Measurements from ENCODE around the gene MUC6.

Gene MUC6

GRCh38 chr11:1054143-1055108 lies 17.9 kb upstream of the MUC6 start:
- no peaks in the 10 kb centered on the region for H3K36me3 Mint-ChIP-seq (ENCODE audit: low read depth)
- H3K9me3 Mint-ChIP-seq, result no peaks in the 10 kb centered on the region
- H3K4me3 Mint-ChIP-seq, result no peak overlapping the region
- TF ChIP-seq CTCF (IDR thresholded peaks at IDR 0.05), result no peak
- peak; percentile 7 for DNase-seq
- H3K27me3 Mint-ChIP-seq (ENCODE audit: low read depth, poor library complexity), result peaks cover 10% of the 10 kb centered on the region
- H3K4me1 Mint-ChIP-seq, result peaks cover 32% of the 10 kb centered on the region
- H3K27ac Mint-ChIP-seq, result no peak overlapping the region

GRCh38 chr11:1053121-1053901 lies 16.8 kb upstream of the MUC6 start:
- TF ChIP-seq CTCF (IDR thresholded peaks at IDR 0.05), result no peak
- DNase-seq, result peak; percentile 10
- no peak overlapping the region for H3K27ac Mint-ChIP-seq
- peaks cover 27% of the 10 kb centered on the region for H3K4me1 Mint-ChIP-seq
- no peak overlapping the region for H3K4me3 Mint-ChIP-seq
- no peaks in the 10 kb centered on the region for H3K36me3 Mint-ChIP-seq (ENCODE audit: low read depth)
- H3K27me3 Mint-ChIP-seq (ENCODE audit: low read depth, poor library complexity), result peaks cover 14% of the 10 kb centered on the region
- H3K9me3 Mint-ChIP-seq, result no peaks in the 10 kb centered on the region

- H3K27me3 Mint-ChIP-seq (ENCODE audit: low read depth, poor library complexity), result peaks cover 21% of the 10 kb centered on the region
- no peak overlapping the region for H3K4me3 Mint-ChIP-seq
- DNase-seq, result peak; percentile 3
- no peak overlapping the region for H3K27ac Mint-ChIP-seq
- H3K36me3 Mint-ChIP-seq (ENCODE audit: low read depth), result no peaks in the 10 kb centered on the region
- peaks cover 24% of the 10 kb centered on the region for H3K4me1 Mint-ChIP-seq
- TF ChIP-seq CTCF (IDR thresholded peaks at IDR 0.05), result no peak
- H3K9me3 Mint-ChIP-seq, result no peaks in the 10 kb centered on the region
These were observed 15.9 kb upstream of the MUC6 start for GRCh38 chr11:1052133-1053011.

- Mint-ChIP-seq H3K4me1 (peaks cover 18% of the 10 kb centered on the region), H3K9me3 (peaks cover 4% of the 10 kb centered on the region), H3K4me3 (no peak overlapping the region), H3K27ac (no peak overlapping the region), H3K36me3 (ENCODE audit: low read depth) (no peaks in the 10 kb centered on the region), H3K27me3 (ENCODE audit: low read depth, poor library complexity) (peaks cover 25% of the 10 kb centered on the region)
- peak; percentile 2 for DNase-seq
- TF ChIP-seq CTCF (IDR thresholded peaks at IDR 0.05), result no peak
These were observed 15.0 kb upstream of the MUC6 start for GRCh38 chr11:1051356-1052132.
